Measurements from ENCODE around the gene CCNG2. TPM values are rescaled to one million over a fixed set of nuclear protein-coding genes. Genes with fewer than 3 reads are reported as not detected.

Gene CCNG2
- total and polyA plus RNA-seq, 9 of the 15 experiments (the other 6 are each of a cell fraction or from before 2014, with no cell fraction given): 0.49 to 6.6 (median 2.9) TPM

- TF ChIP-seq ETV1 (tag; conservative IDR thresholded peaks at IDR 0.05; ENCODE audit: low read depth): no peak
- no peak for TF ChIP-seq SAFB (IDR thresholded peaks at IDR 0.05; ENCODE audit: borderline replicate concordance, low read depth, low read length)
- no peak for TF ChIP-seq ATF4 (CRISPR knock-in tag; IDR thresholded peaks at IDR 0.05)
- no peak for TF ChIP-seq C11orf30 (IDR thresholded peaks at IDR 0.05; ENCODE audit: low read depth)
- TF ChIP-seq POLR2AphosphoS5 (IDR thresholded peaks at IDR 0.05; ENCODE audit: control insufficient read depth, insufficient read depth, low read depth, low read length): peak; percentile 29; the same call in 1 of the 2 replicates
- no peak for TF ChIP-seq ZNF253 (CRISPR knock-in tag; conservative IDR thresholded peaks at IDR 0.05)
- TF ChIP-seq SMARCB1 (IDR thresholded peaks at IDR 0.05; ENCODE audit: insufficient read length, low read depth): no peak
- TF ChIP-seq CBFA2T3 (IDR thresholded peaks at IDR 0.05): no peak
- peak; percentile 35 to 79 for TF ChIP-seq TRIM24 (IDR thresholded peaks at IDR 0.05)
- no peak for TF ChIP-seq ZNF764 (CRISPR knock-in tag; IDR thresholded peaks at IDR 0.05; ENCODE audit: low read depth)
- TF ChIP-seq PHB2 (IDR thresholded peaks at IDR 0.05; ENCODE audit: low read depth): no peak
- TF ChIP-seq TCF15 (CRISPR knock-in tag; IDR thresholded peaks at IDR 0.05): no peak
- TF ChIP-seq TAF15 (IDR thresholded peaks at IDR 0.05; ENCODE audit: low read depth, low read length): no peak
- TF ChIP-seq HNRNPL (IDR thresholded peaks at IDR 0.05; ENCODE audit: low read depth, low read length): no peak
- TF ChIP-seq RCOR1 (IDR thresholded peaks at IDR 0.05; ENCODE audit: borderline replicate concordance in 1 of 2, low read depth in 2 of 2, low read length in 2 of 2): 0 out of 4 replicates have a peak, but pooled peaks of 1 of the 2 experiments have one; percentile 15
- no peak for TF ChIP-seq ELK3 (CRISPR knock-in tag; IDR thresholded peaks at IDR 0.05)
- TF ChIP-seq MBD2 (IDR thresholded peaks at IDR 0.05; ENCODE audit: borderline replicate concordance, low read depth): 0 out of 2 replicates have a peak, but pooled peaks have one; percentile 42
- TF ChIP-seq TCF3 (CRISPR knock-in tag; IDR thresholded peaks at IDR 0.05): no peak
- peak; percentile 88 for TF ChIP-seq GABPB1 (CRISPR knock-in tag; IDR thresholded peaks at IDR 0.05)
- TF ChIP-seq PRDM10 (IDR thresholded peaks at IDR 0.05; ENCODE audit: partially characterized antibody): peak; percentile 47
- TF ChIP-seq PURB (CRISPR knock-in tag; IDR thresholded peaks at IDR 0.05; ENCODE audit: low read depth): no peak
- TF ChIP-seq CGGBP1 (CRISPR knock-in tag; IDR thresholded peaks at IDR 0.05): no peak
- no peak for TF ChIP-seq KDM4B (IDR thresholded peaks at IDR 0.05; ENCODE audit: borderline replicate concordance in 2 of 2, low read depth in 1 of 2)
These were observed 966 bp downstream of the CCNG2 start (continued) for GRCh38 chr4:77157859-77158486.
